Chondrocyte (in vitro differentiated cells): ENCODE measurements around the gene LPAR1. TPM values are rescaled to one million over a fixed set of nuclear protein-coding genes. Genes with fewer than 3 reads are reported as not detected.
"Not testable (repeated sequence)": the region's sequence is repeated elsewhere in the genome, so short reads cannot be mapped to it uniquely, and the experiment has no call there.

Source experiments
- DNase-seq: peaks from one replicate; pipeline ENCODE4 v3.0.0; 2021; ENCODE audit warnings: mixed read lengths, low spot score
- H3K27ac Mint-ChIP-seq: one replicate; pipeline ENCODE4 v1.8.0; 2021; ENCODE audit warnings: mild to moderate bottlenecking, moderate library complexity, mixed read lengths; ENCODE audit not compliant: unreplicated experiment
- H3K27me3 Mint-ChIP-seq: 2 replicates; pipeline ENCODE4 v1.8.0; 2021; ENCODE audit warnings: low read depth, mixed read lengths
- H3K36me3 Mint-ChIP-seq: 2 replicates; pipeline ENCODE4 v1.8.0; 2021; ENCODE audit warnings: low read depth, mixed read lengths
- H3K4me1 Mint-ChIP-seq: 2 replicates; pipeline ENCODE4 v1.8.0; 2021; ENCODE audit warnings: low read depth, mild to moderate bottlenecking, mixed read lengths
- H3K4me3 Mint-ChIP-seq: one replicate; pipeline ENCODE4 v1.8.0; 2021; ENCODE audit warnings: mild to moderate bottlenecking, moderate library complexity, mixed read lengths; ENCODE audit not compliant: unreplicated experiment
- H3K9me3 Mint-ChIP-seq: 2 replicates; pipeline ENCODE4 v1.8.0; 2021; ENCODE audit warnings: low read depth, mixed read lengths
- CTCF ChIP-seq: fragments of 200-600 bp; sonication (generic); IDR thresholded peaks from 2 replicates; pipeline ENCODE4 v1.5.0; 2021; ENCODE audit warnings: antibody characterized with exemption, mild to moderate bottlenecking, moderate library complexity
- total RNA-seq: library from RNA; stranded (reverse); gene quantifications from 3 replicates; pipeline ENCODE4 v1.2.1, GENCODE V29; 2021

LPAR1 gene
- total RNA-seq, 1 donor from 2014 or later, result 33.5 TPM

DNA sequence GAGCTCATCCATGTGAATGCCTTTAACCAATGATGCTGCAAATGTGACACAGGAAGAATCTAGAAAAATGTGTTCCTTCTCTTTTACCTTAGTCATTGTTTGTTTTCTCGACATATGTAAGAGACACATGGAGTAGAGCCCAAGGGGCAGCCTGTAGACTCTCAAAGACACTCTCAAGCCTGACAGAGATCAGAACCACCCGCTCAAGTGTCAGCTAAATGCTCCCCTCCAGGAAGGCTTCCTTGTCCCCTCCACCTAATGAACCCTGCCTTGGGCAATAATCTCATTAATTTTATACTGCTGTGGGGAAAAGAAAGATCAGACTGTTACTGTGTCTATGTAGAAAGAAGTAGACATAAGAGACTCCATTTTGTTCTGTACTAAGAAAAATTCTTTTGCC is 212.3 kb downstream of the LPAR1 start:
- H3K4me3 Mint-ChIP-seq, result no peak overlapping the region
- no peak for DNase-seq
- H3K4me1 Mint-ChIP-seq, result no peaks in the 10 kb centered on the region
- H3K36me3 Mint-ChIP-seq, result peaks cover 4% of the 10 kb centered on the region
- no peak for TF ChIP-seq CTCF
- H3K27me3 Mint-ChIP-seq, result no peaks in the 10 kb centered on the region
- no peak overlapping the region for H3K27ac Mint-ChIP-seq
- peaks cover 10% of the 10 kb centered on the region for H3K9me3 Mint-ChIP-seq

DNA sequence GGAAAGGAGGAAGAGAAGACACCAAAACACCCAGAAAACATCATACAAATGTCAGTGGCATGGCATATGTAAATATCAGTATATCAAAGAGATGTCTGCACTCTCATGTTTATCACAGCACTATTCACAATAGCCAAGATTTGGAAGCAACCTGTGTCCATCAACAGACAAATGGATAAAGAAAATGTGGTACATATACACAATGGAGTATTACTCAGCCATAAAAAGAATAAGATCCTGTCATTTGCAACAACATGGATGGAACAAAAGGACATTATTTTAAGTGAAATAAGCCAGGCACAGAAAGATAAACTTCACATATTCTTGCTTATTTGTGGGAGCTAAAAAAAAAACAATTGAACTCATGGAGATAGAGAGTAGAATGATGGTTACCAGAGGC is 213.1 kb downstream of the LPAR1 start:
- not testable (repeated sequence) for H3K4me3 Mint-ChIP-seq, H3K27me3 Mint-ChIP-seq, H3K4me1 Mint-ChIP-seq, DNase-seq, H3K36me3 Mint-ChIP-seq
- peaks cover 10% of the 10 kb centered on the region for H3K9me3 Mint-ChIP-seq
- H3K27ac Mint-ChIP-seq, result peak overlapping the region; percentile 29
